GM13976 (cell line): Measurements from ENCODE around the gene UGT1A9.

Experiments
- DNase-seq: peaks from one replicate; pipeline ENCODE4 v3.0.0; 2012; ENCODE audit warnings: low spot score
- CTCF ChIP-seq: IDR thresholded peaks from 2 replicates; pipeline ENCODE4 v1.5.1; 2012; ENCODE audit warnings: borderline replicate concordance, mild to moderate bottlenecking; ENCODE audit not compliant: insufficient read depth; ENCODE audit errors: extremely low read depth, missing control alignments, control extremely low read depth
- in situ Hi-C: fragments of 300-500 bp; cut with MboI; formaldehyde crosslinking; loops from one replicate; pipeline ENCODE4 v1.12.0; 2022; ENCODE audit warnings: low sequenced_read_pairs, mixed read lengths, inconsistent platforms; ENCODE audit not compliant: unreplicated experiment

The UGT1A9 gene

GRCh38 chr2:233668605-233669260 lies 3.0 kb upstream of the UGT1A9 start:
- DNase-seq: no peak
- in situ Hi-C loops: no loop called here
- no peak for TF ChIP-seq CTCF

- in situ Hi-C loops: no loop called here
- DNase-seq: no peak
- TF ChIP-seq CTCF: no peak
These were observed 1.2 kb downstream of the UGT1A9 start for GRCh38 chr2:233672886-233673285.

GRCh38 chr2:233673896-233674295 lies 2.2 kb downstream of the UGT1A9 start:
- TF ChIP-seq CTCF: no peak
- in situ Hi-C loops: no loop called here
- DNase-seq: no peak

GRCh38 chr2:233674314-233674713 lies 2.6 kb downstream of the UGT1A9 start:
- no peak for DNase-seq
- no peak for TF ChIP-seq CTCF
- in situ Hi-C loops: no loop called here

GRCh38 chr2:233674995-233675394 lies 3.3 kb downstream of the UGT1A9 start:
- DNase-seq: no peak
- in situ Hi-C loops: no loop called here
- TF ChIP-seq CTCF: no peak

- no peak for TF ChIP-seq CTCF
- in situ Hi-C loops: no loop called here
- DNase-seq: no peak
These were observed 4.3 kb downstream of the UGT1A9 start for GRCh38 chr2:233676046-233676445.

- TF ChIP-seq CTCF: no peak
- in situ Hi-C loops: no loop called here
- DNase-seq: no peak
These were observed 7.5 kb downstream of the UGT1A9 start for GRCh38 chr2:233679196-233679595.
